CD14-positive monocyte (primary cell): ENCODE results near the gene TAS2R46. TPM values are rescaled to one million over a fixed set of nuclear protein-coding genes. Genes with fewer than 3 reads are reported as not detected.

Source experiments
- DNase-seq, 3 donors: peaks; one replicate each; pipeline ENCODE4 v3.0.0-alpha.2; 2011 to 2022
- H2AFZ ChIP-seq: 2 replicates; pipeline ENCODE4 v1.6.0; 2012; ENCODE audit warnings: mild to moderate bottlenecking, low read depth, low read length, inconsistent platforms; ENCODE audit not compliant: insufficient read depth, poor library complexity, severe bottlenecking
- H3K27ac ChIP-seq, 2 donors: 1 replicate in 1 of 2; 2 replicates in 1 of 2; pipeline ENCODE4 v1.5.1; 2012 to 2013; ENCODE audit warnings: low read length in 2 of 2, control low read depth in 1 of 2, inconsistent platforms in 1 of 2, low read depth in 1 of 2, mild to moderate bottlenecking in 1 of 2
- H3K27me3 ChIP-seq, 2 donors: one replicate each; pipeline versions ENCODE4 v1.6.0 to v1.6.1; 2011 to 2013; ENCODE audit warnings: low read length in 2 of 2; ENCODE audit not compliant: control insufficient read depth in 2 of 2, insufficient read depth in 2 of 2
- H3K36me3 ChIP-seq, 2 donors: replicated peaks in 1 of 2; 1 replicate in 1 of 2; 2 replicates in 1 of 2; pipeline versions ENCODE4 v1.5.1 to v1.6.1; 2012 to 2013; ENCODE audit warnings: low read length in 2 of 2, control low read depth in 1 of 2, inconsistent platforms in 1 of 2, mild to moderate bottlenecking in 1 of 2; ENCODE audit not compliant: insufficient read depth in 2 of 2, control insufficient read depth in 1 of 2
- H3K4me1 ChIP-seq, 2 donors: 1 replicate in 1 of 2; 2 replicates in 1 of 2; pipeline versions ENCODE4 v1.5.1 to v1.6.1; 2012 to 2013; ENCODE audit warnings: low read length in 2 of 2, control low read depth in 1 of 2, inconsistent platforms in 1 of 2, mild to moderate bottlenecking in 1 of 2, moderate library complexity in 1 of 2; ENCODE audit not compliant: insufficient read depth in 2 of 2, control insufficient read depth in 1 of 2
- H3K4me2 ChIP-seq: replicated peaks from 2 replicates; pipeline ENCODE3; 2012; ENCODE audit warnings: low read length, moderate library complexity, mild to moderate bottlenecking; ENCODE audit not compliant: poor library complexity, severe bottlenecking; ENCODE audit errors: extremely low read depth
- H3K4me3 ChIP-seq, 3 experiments: fragments of 200-600 bp in 1 of 3; sonication (generic) in 1 of 3; replicated peaks in 1 of 3; 1 replicate in 2 of 3; 2 replicates in 1 of 3; pipeline ENCODE4 v1.5.1; 2011 to 2013; ENCODE audit warnings: low read length in 3 of 3, mild to moderate bottlenecking in 3 of 3, control low read depth in 2 of 3, low read depth in 2 of 3, inconsistent platforms in 1 of 3, moderate library complexity in 1 of 3
- H3K79me2 ChIP-seq: 2 replicates; pipeline ENCODE4 v1.6.0; 2012; ENCODE audit warnings: mild to moderate bottlenecking, control low read depth, inconsistent platforms, low read length, moderate library complexity; ENCODE audit not compliant: insufficient read depth
- H3K9ac ChIP-seq: 2 replicates; pipeline ENCODE4 v1.6.0; 2017; ENCODE audit warnings: low read length, mild to moderate bottlenecking; ENCODE audit not compliant: insufficient read depth, poor library complexity, severe bottlenecking
- H3K9me3 ChIP-seq, 2 donors: replicated peaks in 1 of 2; 1 replicate in 1 of 2; 2 replicates in 1 of 2; pipeline versions ENCODE4 v1.5.1 to v1.6.1; 2012 to 2013; ENCODE audit warnings: low read length in 2 of 2, control low read depth in 1 of 2; ENCODE audit not compliant: control insufficient read depth in 1 of 2, insufficient read depth in 1 of 2
- H4K20me1 ChIP-seq: 2 replicates; pipeline ENCODE4 v1.6.0; 2012; ENCODE audit warnings: mild to moderate bottlenecking, low read length, control low read depth, moderate library complexity; ENCODE audit not compliant: insufficient read depth
- H3K27ac Mint-ChIP-seq, 7 donors: one replicate each; pipeline ENCODE4 v1.8.0; 2020; ENCODE audit warnings: mild to moderate bottlenecking in 7 of 7, mixed read lengths in 7 of 7, moderate library complexity in 6 of 7, inconsistent platforms in 2 of 7
- H3K27me3 Mint-ChIP-seq, 3 donors: one replicate each; pipeline ENCODE4 v1.8.0; 2021 to 2022; ENCODE audit warnings: low read depth in 3 of 3, mild to moderate bottlenecking in 3 of 3, mixed read lengths in 3 of 3, moderate library complexity in 3 of 3, inconsistent platforms in 1 of 3
- H3K36me3 Mint-ChIP-seq, 2 donors: one replicate each; pipeline ENCODE4 v1.8.0; 2020; ENCODE audit warnings: mixed read lengths in 2 of 2, inconsistent platforms in 1 of 2, mild to moderate bottlenecking in 1 of 2
- H3K4me1 Mint-ChIP-seq: one replicate; pipeline ENCODE4 v1.8.0; 2020; ENCODE audit warnings: mild to moderate bottlenecking, mixed read lengths
- H3K4me3 Mint-ChIP-seq, 2 donors: one replicate each; pipeline ENCODE4 v1.8.0; 2020; ENCODE audit warnings: mild to moderate bottlenecking in 2 of 2, mixed read lengths in 2 of 2, moderate library complexity in 1 of 2
- H3K9me3 Mint-ChIP-seq, 7 donors: one replicate each; pipeline ENCODE4 v1.8.0; 2020 to 2022; ENCODE audit warnings: mixed read lengths in 7 of 7, mild to moderate bottlenecking in 6 of 7, moderate library complexity in 6 of 7, inconsistent platforms in 2 of 7
- WGBS: methylation state at CpG from one replicate; pipeline ENCODE4 v1.1.5; 2013; ENCODE audit warnings: missing lambda C conversion rate; ENCODE audit not compliant: insufficient coverage; 5-methylcytosine and 5-hydroxymethylcytosine counted together
- intact Hi-C, 2 donors: fragments of 100-400 bp; cut with micrococcal nuclease; formaldehyde crosslinking; loops; one replicate each; pipeline versions ENCODE4 v1.15.0 to v1.15.1; 2023
- polyA plus RNA-seq, 3 donors: library from polyadenylated mRNA; depleted of rRNA in 1 of 3; unstranded in 2 of 3; stranded (reverse) in 1 of 3; fragments of 300-500 nt in 2 of 3; fragments of >200 nt in 1 of 3; fragmentation: Illumina TruSeq in 2 of 3; gene quantifications; 1 replicate in 2 of 3; 2 replicates in 1 of 3; pipeline ENCODE4 v1.2.3, GENCODE V29; 2012 to 2021
- TF ChIP-seq, protein P1 (sequence below): fragments of 200-600 bp; IDR thresholded peaks from one replicate; pipeline ENCODE4 v1.8.0; 2022; ENCODE audit warnings: antibody characterized with exemption, mild to moderate bottlenecking

TAS2R46 gene
- polyA plus RNA-seq, 3 donors: 0.36 TPM; not detected in 2

DNA sequence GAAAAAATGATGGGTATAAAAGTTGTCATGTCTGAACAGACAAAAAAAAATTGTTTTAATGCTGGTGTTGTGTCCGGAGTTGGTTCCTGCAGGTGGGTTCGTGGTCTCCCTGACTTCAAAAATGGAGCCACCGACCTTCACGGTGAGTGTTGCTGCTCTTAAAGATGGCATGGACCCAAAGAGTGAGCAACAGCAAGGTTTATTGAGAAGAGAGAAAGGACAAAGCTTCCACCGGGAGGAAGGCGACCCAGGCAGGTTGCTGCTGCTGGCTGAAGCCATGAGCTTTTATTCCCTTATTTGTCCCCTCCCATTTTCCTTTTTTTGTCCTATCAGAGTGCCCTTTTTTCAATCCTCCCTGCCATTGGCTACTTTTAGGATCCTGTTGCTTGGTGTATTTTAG lies 30.8 kb downstream of the TAS2R46 start, which contains the start of gene TAS2R31:
TAS2R31 (minus strand) TSS at position 101 of the 400 bp plus-strand sequence; CDS start at position 29, 72 bp downstream.
- Mint-ChIP-seq H3K9me3 (peaks cover 3 to 11% (median 5%) of the 10 kb centered on the region in 7 donors), H3K27me3 (no peaks in the 10 kb centered on the region), H3K27ac (peak within 1 kb of the TSS in 1 of 7 donors; percentile 60), H3K36me3 (peaks cover 19 to 45% of the 10 kb centered on the region in 2 donors), H3K4me3 (no peak within 1 kb of the TSS), H3K4me1 (no peaks in the 10 kb centered on the region)
- Histone ChIP-seq H3K27me3 (no peaks in the 10 kb centered on the region), H3K4me2 (no peak within 1 kb of the TSS), H3K9me3 (peaks cover 3% of the 10 kb centered on the region in 2 donors), H3K79me2 (no peaks in the 10 kb centered on the region), H3K36me3 (peaks cover 6 to 9% of the 10 kb centered on the region in 2 donors), H3K4me3 (no peak within 1 kb of the TSS), H2AFZ (no peak within 1 kb of the TSS), H3K27ac (no peak within 1 kb of the TSS), H3K9ac (no peak within 1 kb of the TSS), H3K4me1 (no peaks in the 10 kb centered on the region), H4K20me1 (no peaks in the 10 kb centered on the region)
- TF ChIP-seq, protein P1, sequence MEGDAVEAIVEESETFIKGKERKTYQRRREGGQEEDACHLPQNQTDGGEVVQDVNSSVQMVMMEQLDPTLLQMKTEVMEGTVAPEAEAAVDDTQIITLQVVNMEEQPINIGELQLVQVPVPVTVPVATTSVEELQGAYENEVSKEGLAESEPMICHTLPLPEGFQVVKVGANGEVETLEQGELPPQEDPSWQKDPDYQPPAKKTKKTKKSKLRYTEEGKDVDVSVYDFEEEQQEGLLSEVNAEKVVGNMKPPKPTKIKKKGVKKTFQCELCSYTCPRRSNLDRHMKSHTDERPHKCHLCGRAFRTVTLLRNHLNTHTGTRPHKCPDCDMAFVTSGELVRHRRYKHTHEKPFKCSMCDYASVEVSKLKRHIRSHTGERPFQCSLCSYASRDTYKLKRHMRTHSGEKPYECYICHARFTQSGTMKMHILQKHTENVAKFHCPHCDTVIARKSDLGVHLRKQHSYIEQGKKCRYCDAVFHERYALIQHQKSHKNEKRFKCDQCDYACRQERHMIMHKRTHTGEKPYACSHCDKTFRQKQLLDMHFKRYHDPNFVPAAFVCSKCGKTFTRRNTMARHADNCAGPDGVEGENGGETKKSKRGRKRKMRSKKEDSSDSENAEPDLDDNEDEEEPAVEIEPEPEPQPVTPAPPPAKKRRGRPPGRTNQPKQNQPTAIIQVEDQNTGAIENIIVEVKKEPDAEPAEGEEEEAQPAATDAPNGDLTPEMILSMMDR: no peak
- WGBS: 98% methylated on average over 5 of the region's 6 CpGs
- intact Hi-C loops: no loop called here
- DNase-seq: no peak

DNA sequence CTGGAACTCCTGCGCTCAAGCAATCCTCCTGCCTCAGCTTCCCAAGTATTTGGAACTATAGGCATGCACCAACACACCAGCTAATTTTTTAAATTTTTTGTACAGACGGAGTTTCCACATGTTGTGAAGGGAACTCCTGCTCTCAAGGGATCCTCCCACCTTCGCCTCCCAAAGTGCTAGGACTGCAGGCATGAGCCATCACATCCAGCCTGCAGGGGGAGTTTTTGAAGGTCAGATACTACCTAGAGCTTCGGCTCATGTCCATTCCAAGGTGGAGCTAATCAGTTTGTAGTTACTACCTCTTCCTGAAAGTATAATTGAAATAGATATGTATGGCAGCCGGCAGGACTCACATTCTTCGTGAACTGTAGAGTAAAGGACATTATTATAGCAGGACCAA lies 36.0 kb downstream of the TAS2R46 start:
- WGBS: 92% methylated on average over 2 of the region's 6 CpGs
- Histone ChIP-seq H3K27me3 (no peaks in the 10 kb centered on the region), H3K4me2 (no peak overlapping the region), H3K9ac (no peak overlapping the region), H3K9me3 (peaks cover 7 to 12% of the 10 kb centered on the region in 2 donors), H4K20me1 (no peaks in the 10 kb centered on the region), H3K4me1 (no peaks in the 10 kb centered on the region), H3K27ac (no peak overlapping the region), H2AFZ (no peak overlapping the region), H3K79me2 (no peaks in the 10 kb centered on the region), H3K36me3 (peaks cover 0 to 9% of the 10 kb centered on the region in 2 donors), H3K4me3 (no peak overlapping the region)
- Mint-ChIP-seq H3K4me1 (no peaks in the 10 kb centered on the region), H3K4me3 (no peak overlapping the region), H3K9me3 (peaks cover 5 to 15% (median 10%) of the 10 kb centered on the region in 7 donors), H3K27ac (no peak overlapping the region), H3K36me3 (peaks cover 10 to 28% of the 10 kb centered on the region in 2 donors), H3K27me3 (no peaks in the 10 kb centered on the region)
- TF ChIP-seq, protein P1: no peak
- no peak for DNase-seq
- intact Hi-C loops: no loop called here
